HepG2 (cell line): ENCODE data around the gene SLC38A2. TPM values are rescaled to one million over a fixed set of nuclear protein-coding genes. Genes with fewer than 3 reads are reported as not detected.

Experiments
- ATAD3A ChIP-seq: sonication (generic); formaldehyde crosslinking; IDR thresholded peaks from 2 replicates; pipeline ENCODE4 v1.4.0; 2020; ENCODE audit warnings: missing genetic modification reagents
- ETV6 ChIP-seq: sonication (generic); formaldehyde crosslinking; conservative IDR thresholded peaks from 2 replicates; pipeline ENCODE4 v1.4.0; 2020; ENCODE audit warnings: missing genetic modification reagents
- FOXO1 ChIP-seq: sonication (generic); formaldehyde crosslinking; IDR thresholded peaks from 2 replicates; pipeline ENCODE4 v1.4.0; 2020; ENCODE audit warnings: missing genetic modification reagents
- NCOA2 ChIP-seq: sonication (generic); formaldehyde crosslinking; IDR thresholded peaks from 2 replicates; pipeline ENCODE4 v1.8.0; 2022; ENCODE audit warnings: inconsistent platforms
- NCOA5 ChIP-seq: sonication (generic); formaldehyde crosslinking; IDR thresholded peaks from 2 replicates; pipeline ENCODE4 v1.4.0; 2020; ENCODE audit warnings: missing genetic modification reagents
- NR2F2 ChIP-seq: IDR thresholded peaks from 2 replicates; pipeline ENCODE4 v1.6.1; 2012; ENCODE audit warnings: low read depth, inconsistent platforms, borderline replicate concordance
- NRL ChIP-seq: sonication (generic); formaldehyde crosslinking; IDR thresholded peaks from 2 replicates; pipeline ENCODE4 v1.5.0; 2020; ENCODE audit warnings: missing genetic modification reagents, mild to moderate bottlenecking, moderate library complexity, borderline replicate concordance
- PHB2 ChIP-seq: fragments of 450-650 bp; IDR thresholded peaks from 2 replicates; pipeline ENCODE4 v1.6.1; 2018; ENCODE audit not compliant: partially characterized antibody
- SIN3B ChIP-seq: fragments of 150-350 bp; IDR thresholded peaks from 2 replicates; pipeline ENCODE4 v1.6.1; 2014; ENCODE audit warnings: low read length
- SRSF9 ChIP-seq: fragments of 200-400 bp; formaldehyde crosslinking; IDR thresholded peaks from 2 replicates; pipeline ENCODE4 v1.6.1; 2018; ENCODE audit warnings: borderline replicate concordance, mild to moderate bottlenecking, low read depth, low read length; ENCODE audit not compliant: insufficient read depth, poor library complexity, severe bottlenecking
- TBL1XR1 ChIP-seq: fragments of 150-350 bp; IDR thresholded peaks from 2 replicates; pipeline ENCODE4 v1.6.1; 2014; ENCODE audit warnings: borderline replicate concordance, low read length; ENCODE audit not compliant: partially characterized antibody
- TBX2 ChIP-seq: sonication (generic); formaldehyde crosslinking; IDR thresholded peaks from 2 replicates; pipeline ENCODE4 v1.5.0; 2020; ENCODE audit warnings: missing genetic modification reagents, mild to moderate bottlenecking, borderline replicate concordance
- THRA ChIP-seq: sonication (generic); formaldehyde crosslinking; IDR thresholded peaks from 2 replicates; pipeline ENCODE4 v1.4.0; 2020; ENCODE audit warnings: missing genetic modification reagents, borderline replicate concordance
- YEATS2 ChIP-seq: sonication (generic); formaldehyde crosslinking; IDR thresholded peaks from 2 replicates; pipeline ENCODE4 v1.4.0; 2020; ENCODE audit warnings: missing genetic modification reagents, borderline replicate concordance
- ZEB1 ChIP-seq: IDR thresholded peaks from 2 replicates; pipeline ENCODE4 v1.6.1; 2012; ENCODE audit warnings: mild to moderate bottlenecking, low read depth, inconsistent platforms; ENCODE audit not compliant: insufficient replicate concordance
- ZFAT ChIP-seq: sonication (generic); formaldehyde crosslinking; conservative IDR thresholded peaks from 2 replicates; pipeline ENCODE4 v1.8.1; 2023; ENCODE audit warnings: missing genetic modification reagents, inconsistent platforms
- ZFP90 ChIP-seq: sonication (generic); formaldehyde crosslinking; IDR thresholded peaks from 2 replicates; pipeline ENCODE4 v1.8.0; 2022; ENCODE audit warnings: missing genetic modification reagents, mild to moderate bottlenecking, inconsistent platforms, borderline replicate concordance
- ZMAT5 ChIP-seq: sonication (generic); formaldehyde crosslinking; IDR thresholded peaks from 2 replicates; pipeline ENCODE4 v1.5.0; 2020; ENCODE audit warnings: mild to moderate bottlenecking, low read depth, missing genetic modification reagents, borderline replicate concordance
- ZNF557 ChIP-seq: sonication (generic); formaldehyde crosslinking; IDR thresholded peaks from 2 replicates; pipeline ENCODE4 v1.4.0; 2020; ENCODE audit warnings: missing genetic modification reagents
- polyA plus RNA-seq, 8 experiments: library from polyadenylated mRNA; depleted of rRNA in 3 of 8; stranded (reverse) in 7 of 8; unstranded in 1 of 8; fragments of >200 nt; fragmentation: Illumina TruSeq in 4 of 8; extraction: Trizol in 4 of 8; gene quantifications; 2 replicates each; pipeline versions ENCODE4 v1.2.1 to v1.2.3, GENCODE V29; 2011 to 2016; ENCODE audit warnings: low read depth in 4 of 8, missing spikeins in 1 of 8, mixed read lengths in 1 of 8; ENCODE audit not compliant: insufficient read depth in 1 of 8
- total RNA-seq, 5 experiments: library from RNA; depleted of rRNA; stranded (reverse); fragments of >200 nt; fragmentation: Illumina TruSeq; extraction: Trizol; gene quantifications; 2 replicates each; pipeline ENCODE4 v1.2.3, GENCODE V29; 2016; ENCODE audit warnings: low read depth in 1 of 5
- TF ChIP-seq, protein P1 (sequence below): sonication (generic); formaldehyde crosslinking; conservative IDR thresholded peaks from 2 replicates; pipeline ENCODE4 v1.8.1; 2023; ENCODE audit warnings: missing genetic modification reagents
- TF ChIP-seq, protein P2 (sequence below): fragments of 450-650 bp; IDR thresholded peaks from 2 replicates; pipeline ENCODE4 v1.6.1; 2017; ENCODE audit warnings: mild to moderate bottlenecking
- TF ChIP-seq, protein P3 (sequence below): sonication (generic); formaldehyde crosslinking; IDR thresholded peaks from 2 replicates; pipeline ENCODE4 v1.8.1; 2023; ENCODE audit warnings: mild to moderate bottlenecking, missing genetic modification reagents

The SLC38A2 gene
- total and polyA plus RNA-seq, 2 of the 13 experiments (the other 11 are each of a cell fraction or from before 2014, with no cell fraction given), result 368 to 880 TPM

DNA sequence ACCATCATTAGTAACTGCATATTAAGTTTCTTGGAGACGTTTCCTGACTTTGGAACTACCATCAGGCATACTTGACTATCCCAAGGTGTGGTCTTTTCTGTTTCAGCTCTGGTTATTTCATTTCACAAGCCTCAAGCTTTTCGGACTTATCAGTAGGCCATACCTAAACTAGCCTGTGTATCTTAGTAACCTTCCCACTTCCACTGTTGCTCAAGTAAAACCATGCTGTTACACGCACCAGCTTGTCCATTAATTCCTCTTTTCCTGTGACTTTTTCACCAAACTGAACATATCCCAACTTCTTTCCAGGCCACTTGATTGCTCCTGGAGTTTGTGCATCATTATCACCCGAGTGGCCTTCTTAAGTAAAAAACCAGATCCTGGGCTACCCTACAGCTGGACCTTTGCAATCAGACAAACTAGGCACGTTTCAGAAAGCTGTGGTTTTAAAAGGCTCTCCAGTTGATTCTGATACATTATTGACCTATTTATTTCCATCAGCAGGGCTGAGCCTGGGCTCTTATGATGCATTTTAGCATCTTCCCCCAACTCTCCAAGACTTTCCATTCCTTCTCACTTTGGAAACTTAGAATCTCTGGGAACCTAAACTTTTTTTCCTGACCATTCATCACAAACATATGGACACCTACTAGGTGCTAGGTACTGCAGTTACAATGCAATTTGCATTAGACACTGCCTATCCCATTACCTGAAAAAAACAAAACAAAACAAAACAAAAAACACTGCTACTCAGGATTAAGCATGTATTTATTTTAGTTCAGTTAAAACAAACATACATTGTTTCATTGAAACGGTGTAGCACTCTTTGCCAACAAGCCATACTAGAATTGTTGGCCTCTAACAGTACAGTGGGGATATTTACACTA is 14.9 kb downstream of the SLC38A2 start (continued):
- TF ChIP-seq, protein P1, sequence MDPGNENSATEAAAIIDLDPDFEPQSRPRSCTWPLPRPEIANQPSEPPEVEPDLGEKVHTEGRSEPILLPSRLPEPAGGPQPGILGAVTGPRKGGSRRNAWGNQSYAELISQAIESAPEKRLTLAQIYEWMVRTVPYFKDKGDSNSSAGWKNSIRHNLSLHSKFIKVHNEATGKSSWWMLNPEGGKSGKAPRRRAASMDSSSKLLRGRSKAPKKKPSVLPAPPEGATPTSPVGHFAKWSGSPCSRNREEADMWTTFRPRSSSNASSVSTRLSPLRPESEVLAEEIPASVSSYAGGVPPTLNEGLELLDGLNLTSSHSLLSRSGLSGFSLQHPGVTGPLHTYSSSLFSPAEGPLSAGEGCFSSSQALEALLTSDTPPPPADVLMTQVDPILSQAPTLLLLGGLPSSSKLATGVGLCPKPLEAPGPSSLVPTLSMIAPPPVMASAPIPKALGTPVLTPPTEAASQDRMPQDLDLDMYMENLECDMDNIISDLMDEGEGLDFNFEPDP (CRISPR knock-in tag), result no peak
- TF ChIP-seq ZNF557 (CRISPR knock-in tag) (no peak), PHB2 (no peak), ETV6 (CRISPR knock-in tag) (no peak; the same call in 1 of the 2 replicates), ZMAT5 (CRISPR knock-in tag) (no peak), NRL (CRISPR knock-in tag) (no peak), ZEB1 (peak; percentile 69), THRA (CRISPR knock-in tag) (no peak), SIN3B (no peak), NCOA5 (CRISPR knock-in tag) (peak; percentile 98), NCOA2 (no peak), SRSF9 (no peak), FOXO1 (CRISPR knock-in tag) (peak; percentile 23), YEATS2 (CRISPR knock-in tag) (no peak), ZFP90 (CRISPR knock-in tag) (peak; percentile 50; the same call in 1 of the 2 replicates), TBL1XR1 (no peak), TBX2 (CRISPR knock-in tag) (peak; percentile 40; the same call in 1 of the 2 replicates), NR2F2 (peak; percentile 16), ZFAT (CRISPR knock-in tag) (no peak), ATAD3A (CRISPR knock-in tag) (no peak)
- TF ChIP-seq, protein P2, sequence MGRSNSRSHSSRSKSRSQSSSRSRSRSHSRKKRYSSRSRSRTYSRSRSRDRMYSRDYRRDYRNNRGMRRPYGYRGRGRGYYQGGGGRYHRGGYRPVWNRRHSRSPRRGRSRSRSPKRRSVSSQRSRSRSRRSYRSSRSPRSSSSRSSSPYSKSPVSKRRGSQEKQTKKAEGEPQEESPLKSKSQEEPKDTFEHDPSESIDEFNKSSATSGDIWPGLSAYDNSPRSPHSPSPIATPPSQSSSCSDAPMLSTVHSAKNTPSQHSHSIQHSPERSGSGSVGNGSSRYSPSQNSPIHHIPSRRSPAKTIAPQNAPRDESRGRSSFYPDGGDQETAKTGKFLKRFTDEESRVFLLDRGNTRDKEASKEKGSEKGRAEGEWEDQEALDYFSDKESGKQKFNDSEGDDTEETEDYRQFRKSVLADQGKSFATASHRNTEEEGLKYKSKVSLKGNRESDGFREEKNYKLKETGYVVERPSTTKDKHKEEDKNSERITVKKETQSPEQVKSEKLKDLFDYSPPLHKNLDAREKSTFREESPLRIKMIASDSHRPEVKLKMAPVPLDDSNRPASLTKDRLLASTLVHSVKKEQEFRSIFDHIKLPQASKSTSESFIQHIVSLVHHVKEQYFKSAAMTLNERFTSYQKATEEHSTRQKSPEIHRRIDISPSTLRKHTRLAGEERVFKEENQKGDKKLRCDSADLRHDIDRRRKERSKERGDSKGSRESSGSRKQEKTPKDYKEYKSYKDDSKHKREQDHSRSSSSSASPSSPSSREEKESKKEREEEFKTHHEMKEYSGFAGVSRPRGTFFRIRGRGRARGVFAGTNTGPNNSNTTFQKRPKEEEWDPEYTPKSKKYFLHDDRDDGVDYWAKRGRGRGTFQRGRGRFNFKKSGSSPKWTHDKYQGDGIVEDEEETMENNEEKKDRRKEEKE, result no peak
- TF ChIP-seq, protein P3, sequence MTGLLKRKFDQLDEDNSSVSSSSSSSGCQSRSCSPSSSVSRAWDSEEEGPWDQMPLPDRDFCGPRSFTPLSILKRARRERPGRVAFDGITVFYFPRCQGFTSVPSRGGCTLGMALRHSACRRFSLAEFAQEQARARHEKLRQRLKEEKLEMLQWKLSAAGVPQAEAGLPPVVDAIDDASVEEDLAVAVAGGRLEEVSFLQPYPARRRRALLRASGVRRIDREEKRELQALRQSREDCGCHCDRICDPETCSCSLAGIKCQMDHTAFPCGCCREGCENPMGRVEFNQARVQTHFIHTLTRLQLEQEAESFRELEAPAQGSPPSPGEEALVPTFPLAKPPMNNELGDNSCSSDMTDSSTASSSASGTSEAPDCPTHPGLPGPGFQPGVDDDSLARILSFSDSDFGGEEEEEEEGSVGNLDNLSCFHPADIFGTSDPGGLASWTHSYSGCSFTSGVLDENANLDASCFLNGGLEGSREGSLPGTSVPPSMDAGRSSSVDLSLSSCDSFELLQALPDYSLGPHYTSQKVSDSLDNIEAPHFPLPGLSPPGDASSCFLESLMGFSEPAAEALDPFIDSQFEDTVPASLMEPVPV (CRISPR knock-in tag), result 0 out of 2 replicates have a peak, but pooled peaks have one; percentile 19
